ENCODE results near the gene MRPL21. TPM values are rescaled to one million over a fixed set of nuclear protein-coding genes. Genes with fewer than 3 reads are reported as not detected.

The MRPL21 gene
- total and polyA plus RNA-seq, 2 of the 8 experiments (the other 6 are each of a cell fraction or from before 2014, with no cell fraction given) = 102 to 107 TPM

DNA sequence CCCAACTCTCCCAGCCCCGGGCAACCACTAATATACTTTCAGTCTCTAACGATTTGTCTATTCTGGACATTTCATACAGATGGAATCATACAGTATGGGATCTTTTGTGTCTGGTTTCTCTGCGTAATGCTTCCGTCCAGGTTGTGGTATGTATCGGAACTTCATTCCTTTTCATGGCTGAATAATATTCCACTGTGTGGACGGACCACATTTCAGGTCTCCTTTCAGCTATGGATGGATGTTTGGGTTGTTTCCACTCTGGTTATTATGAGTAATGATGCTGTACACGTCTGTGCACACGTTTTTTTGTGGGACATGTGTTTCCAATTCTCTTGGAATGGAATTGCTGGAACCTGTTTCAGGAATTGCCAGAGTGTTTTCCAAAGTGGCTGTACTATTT is 44.5 kb downstream of the MRPL21 start:
- peak overlapping the region; percentile 28; the same call in 1 of the 2 replicates for H2AK5ac ChIP-seq (ENCODE audit: low read depth, low read length)
- no peak overlapping the region for H2AFZ ChIP-seq (ENCODE audit: low read length)
- H3K27me3 ChIP-seq (replicated peaks in 1 of 4; ENCODE audit: control insufficient read depth in 3 of 4, extremely low read depth in 1 of 4, insufficient read depth in 3 of 4, low read length in 3 of 4) = peaks cover 1 to 12% (median 8%) of the 10 kb centered on the region in 4 experiments; a peak in 6 of 7 replicates
- H3K14ac ChIP-seq (ENCODE audit: insufficient read length) = no peak overlapping the region
- H4K5ac ChIP-seq (ENCODE audit: insufficient read length, low read depth, low read length) = no peak overlapping the region
- no peak overlapping the region for H3K4me2 ChIP-seq (ENCODE audit: insufficient read depth in 1 of 2, low read depth in 2 of 2, low read length in 2 of 2)
- no peak for DNase-seq (ENCODE audit: low read depth in 1 of 2, low spot score in 2 of 2)
- H2BK5ac ChIP-seq (ENCODE audit: low read depth, low read length) = no peak overlapping the region
- no peak for TF ChIP-seq GABPA (IDR thresholded peaks at IDR 0.05; ENCODE audit: borderline replicate concordance, insufficient read depth, low read length)
- TF ChIP-seq KDM5A (IDR thresholded peaks at IDR 0.05; ENCODE audit: low read length) = no peak
- TF ChIP-seq, protein P1, sequence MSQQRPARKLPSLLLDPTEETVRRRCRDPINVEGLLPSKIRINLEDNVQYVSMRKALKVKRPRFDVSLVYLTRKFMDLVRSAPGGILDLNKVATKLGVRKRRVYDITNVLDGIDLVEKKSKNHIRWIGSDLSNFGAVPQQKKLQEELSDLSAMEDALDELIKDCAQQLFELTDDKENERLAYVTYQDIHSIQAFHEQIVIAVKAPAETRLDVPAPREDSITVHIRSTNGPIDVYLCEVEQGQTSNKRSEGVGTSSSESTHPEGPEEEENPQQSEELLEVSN (IDR thresholded peaks at IDR 0.05) = no peak
- no peak for TF ChIP-seq SIRT6 (IDR thresholded peaks at IDR 0.05; ENCODE audit: low read length)
- TF ChIP-seq SAP30 (IDR thresholded peaks at IDR 0.05; ENCODE audit: insufficient read depth, insufficient replicate concordance, low read length) = no peak
- TF ChIP-seq TBP (IDR thresholded peaks at IDR 0.05; ENCODE audit: low read depth, low read length) = no peak
- no peak for TF ChIP-seq RFX5 (IDR thresholded peaks at IDR 0.05; ENCODE audit: borderline replicate concordance, low read depth, low read length)
- H3K9ac ChIP-seq (replicated peaks in 1 of 4; ENCODE audit: extremely low read depth in 1 of 4, low read depth in 3 of 4, low read length in 3 of 4) = no peak overlapping the region
- no peaks in the 10 kb centered on the region for H3K79me2 ChIP-seq (ENCODE audit: control insufficient read depth in 1 of 2, insufficient read depth in 2 of 2, low read length in 2 of 2)
- no peak overlapping the region for H2BK12ac ChIP-seq (ENCODE audit: low read depth, low read length)
- H3K4me1 ChIP-seq (replicated peaks in 1 of 4; ENCODE audit: control insufficient read depth in 3 of 4, insufficient read depth in 4 of 4, low read length in 3 of 4) = peaks cover 0 to 2% (median under 1%) of the 10 kb centered on the region in 4 experiments; a peak in 2 of 7 replicates
- H3K9me3 ChIP-seq (ENCODE audit: insufficient read depth in 2 of 2, low read depth in 1 of 2, low read length in 1 of 2) = peaks cover 0 to 6% of the 10 kb centered on the region in 2 experiments; a peak in 1 of 4 replicates
- no peak overlapping the region for H2BK120ac ChIP-seq (replicated peaks; ENCODE audit: low read depth, low read length)
- no peak overlapping the region for H3K4ac ChIP-seq (replicated peaks; ENCODE audit: insufficient read length, low read depth, low read length)
- H3K79me1 ChIP-seq (ENCODE audit: low read depth, low read length) = no peaks in the 10 kb centered on the region
- H4K91ac ChIP-seq (replicated peaks; ENCODE audit: insufficient read length, low read length) = no peak overlapping the region
- ChIA-PET POLR2A (ENCODE audit: partially characterized antibody) (no interaction called here), CTCF (ENCODE audit: partially characterized antibody) (interaction anchor here (0.7 kb wide), 1 partner anchor 166 kb away, joined by 4 read pairs; no protein-coding TSS in a partner anchor)
- H2BK20ac ChIP-seq (ENCODE audit: low read length) = no peak overlapping the region
- WGBS, 2 experiments (ENCODE audit: extremely low coverage in 1 of 2, insufficient coverage in 1 of 2, insufficient read length in 1 of 2, insufficient replicate concordance in 2 of 2, low coverage in 1 of 2, low lambda C conversion rate in 2 of 2, missing lambda C conversion rate in 1 of 2) = 80% methylated on average over 8 of the region's 8 CpGs; no CpG with 5 or more reads in 1 of the 2 experiments
- no peaks in the 10 kb centered on the region for H4K20me1 ChIP-seq (replicated peaks in 1 of 2; ENCODE audit: control insufficient read depth in 1 of 2, insufficient read depth in 2 of 2, low read length in 2 of 2)
- H3K23ac ChIP-seq (ENCODE audit: insufficient read length) = no peak overlapping the region
- no peak for FAIRE-seq
- no peak overlapping the region for H3K18ac ChIP-seq (ENCODE audit: extremely low read depth, low read length)
- H3K23me2 ChIP-seq (ENCODE audit: low read depth, low read length) = peaks cover 10% of the 10 kb centered on the region; the same call in 1 of the 2 replicates
- no peak overlapping the region for H2BK15ac ChIP-seq (ENCODE audit: low read length)
- H3K27ac ChIP-seq (ENCODE audit: low read depth, low read length) = no peak overlapping the region
- H4K8ac ChIP-seq (ENCODE audit: extremely low read depth, insufficient read depth, low read length) = no peak overlapping the region
- no peak overlapping the region for H3K56ac ChIP-seq (replicated peaks; ENCODE audit: insufficient read length, low read depth, low read length)
- H3K36me3 ChIP-seq (ENCODE audit: control insufficient read depth in 2 of 4, insufficient read depth in 4 of 4, low read length in 3 of 4) = no peaks in the 10 kb centered on the region
- no peak overlapping the region for H3K4me3 ChIP-seq (ENCODE audit: extremely low read depth in 1 of 4, insufficient read depth in 2 of 4, low read depth in 3 of 4, low read length in 4 of 4)
